GM21528 (cell line): ENCODE measurements around the gene KRT1.
"Not testable (repeated sequence)": the region's sequence is repeated elsewhere in the genome, so short reads cannot be mapped to it uniquely, and the experiment has no call there.

Experiments used
- ATAC-seq: cut with Tn5 transposase; IDR thresholded peaks from one replicate; pipeline ENCODE4 v1.9.1; 2021; ENCODE audit warnings: mild to moderate bottlenecking, moderate library complexity; ENCODE audit not compliant: unreplicated experiment, low FRiP score

Gene KRT1

DNA sequence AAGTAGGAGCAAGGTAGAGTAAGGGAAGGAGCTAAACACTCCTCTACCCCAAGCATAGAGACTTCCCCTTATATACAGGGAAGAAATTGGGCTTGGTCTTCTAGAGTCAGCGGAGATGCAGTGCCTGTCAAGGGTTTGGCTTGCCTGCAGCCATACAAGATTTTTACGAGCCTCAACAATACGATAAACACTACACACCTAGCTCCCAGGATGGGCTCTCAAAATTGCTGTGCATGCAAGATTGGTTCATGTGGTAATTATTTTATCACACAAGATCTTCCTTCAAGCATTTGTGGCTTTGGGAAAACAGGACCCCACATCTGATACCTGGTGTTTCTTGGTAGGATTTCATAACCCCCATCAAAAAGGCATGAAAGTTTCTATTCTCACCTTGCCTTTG, at the start of gene KRT1:
TSS of gene KRT1 (minus strand) at position 45 of the 400 bp plus-strand sequence. CDS start 59 bp downstream, outside the sequence.
- ATAC-seq = no peak

DNA sequence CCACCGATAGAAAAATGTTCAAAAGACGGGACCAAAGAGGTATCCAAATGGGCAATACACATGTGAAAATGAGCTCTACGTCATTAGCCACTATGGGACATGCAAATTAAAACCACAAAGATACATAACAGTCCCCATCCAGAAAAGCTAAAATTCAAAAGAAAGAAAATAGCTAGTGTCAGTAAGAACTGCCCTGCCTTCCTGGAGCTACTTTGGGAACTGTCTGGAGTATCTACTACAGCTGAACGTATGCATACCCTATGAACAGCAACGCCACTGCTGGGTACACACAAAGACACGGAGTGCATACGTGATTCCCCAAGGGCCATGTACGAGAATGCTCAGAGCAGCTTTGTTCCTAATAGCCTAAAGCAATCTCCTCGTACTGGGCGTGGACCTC, 48.9 kb upstream of the KRT1 start:
- ATAC-seq = no peak

- ATAC-seq = no peak
Measured at GRCh38 chr12:52728374-52728773, 48.2 kb upstream of the KRT1 start.

GRCh38 chr12:52727037-52727436, 46.8 kb upstream of the KRT1 start:
- ATAC-seq = no peak

GRCh38 chr12:52726451-52726850, 46.2 kb upstream of the KRT1 start:
- ATAC-seq = no peak

DNA sequence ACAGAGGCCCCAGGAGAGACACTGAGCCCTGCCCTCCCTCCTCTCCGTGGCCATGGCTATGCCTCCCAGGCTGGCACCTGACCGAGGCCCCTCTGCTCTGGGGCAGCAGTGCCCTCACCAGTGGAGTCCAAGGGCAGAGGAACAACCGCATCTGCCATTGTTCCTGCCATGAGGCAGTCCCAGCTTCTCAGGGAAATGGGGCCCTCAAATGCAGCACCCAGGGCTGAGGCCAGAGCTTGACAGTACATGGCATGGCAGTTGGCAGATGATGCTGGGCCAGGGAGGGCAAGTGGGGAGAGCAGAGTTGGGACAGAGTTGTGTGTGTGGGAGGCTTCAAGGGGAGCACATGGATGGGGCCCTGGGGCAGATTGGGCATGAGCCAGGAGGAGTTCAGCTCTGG, 44.2 kb upstream of the KRT1 start:
- no peak for ATAC-seq

- ATAC-seq = no peak
Measured at GRCh38 chr12:52722680-52723079, 42.5 kb upstream of the KRT1 start.

- ATAC-seq = no peak
Measured at GRCh38 chr12:52721838-52722470, 41.7 kb upstream of the KRT1 start.

GRCh38 chr12:52720365-52720886, 40.2 kb upstream of the KRT1 start:
- no peak for ATAC-seq

DNA sequence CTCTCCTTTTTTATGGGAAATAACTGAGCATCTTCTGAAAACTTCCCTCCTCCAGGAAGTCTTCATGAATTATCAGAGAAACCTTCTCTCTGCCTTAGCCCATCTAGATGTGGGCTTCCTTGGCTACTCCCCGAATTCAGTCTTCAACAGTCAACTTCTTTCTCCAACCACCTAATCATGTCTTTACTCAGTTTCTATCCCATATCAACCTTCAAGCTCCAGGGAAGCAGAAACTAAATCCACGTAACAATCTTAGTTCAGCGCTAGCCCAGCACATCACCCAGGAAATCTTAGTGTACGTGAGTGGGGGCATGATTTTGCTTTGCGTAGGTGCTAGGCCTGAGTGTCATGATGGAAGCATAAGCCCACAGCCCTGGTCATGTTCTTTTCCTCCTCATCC, 35.9 kb upstream of the KRT1 start:
- no peak for ATAC-seq

- no peak for ATAC-seq
Measured at GRCh38 chr12:52715416-52715815, 35.2 kb upstream of the KRT1 start.

GRCh38 chr12:52714887-52715281, 34.7 kb upstream of the KRT1 start:
- ATAC-seq = no peak

GRCh38 chr12:52713960-52714886, 34.0 kb upstream of the KRT1 start:
- no peak for ATAC-seq

DNA sequence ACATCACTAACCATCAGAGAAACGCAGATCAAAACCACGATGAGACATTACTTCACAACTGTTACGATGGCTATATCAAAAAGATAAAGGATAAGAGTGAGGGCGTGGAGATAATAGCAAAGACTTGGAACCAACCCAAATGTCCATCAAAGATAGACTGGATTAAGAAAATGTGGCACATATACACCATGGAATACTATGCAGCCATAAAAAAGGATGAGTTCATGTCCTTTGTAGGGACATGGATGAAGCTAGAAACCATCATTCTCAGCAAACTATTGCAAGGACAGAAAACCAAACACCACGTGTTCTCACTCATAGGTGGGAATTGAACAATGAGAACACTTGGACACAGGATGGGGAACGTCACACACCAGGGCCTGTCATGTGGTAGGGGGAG, 31.9 kb upstream of the KRT1 start:
- ATAC-seq = not testable (repeated sequence)

- no peak for ATAC-seq
Measured at GRCh38 chr12:52710730-52711129, 30.5 kb upstream of the KRT1 start.

GRCh38 chr12:52708010-52708409, 27.8 kb upstream of the KRT1 start:
- ATAC-seq = no peak

- ATAC-seq = no peak
Measured at GRCh38 chr12:52704464-52704863, 24.3 kb upstream of the KRT1 start.

- ATAC-seq = no peak
Measured at GRCh38 chr12:52703878-52704277, 23.7 kb upstream of the KRT1 start.

GRCh38 chr12:52703424-52703823, 23.2 kb upstream of the KRT1 start, which contains the start of gene KRT77:
KRT77 (minus strand) TSS chr12:52703524; CDS start chr12:52703434, 90 bp downstream.
- no peak for ATAC-seq

DNA sequence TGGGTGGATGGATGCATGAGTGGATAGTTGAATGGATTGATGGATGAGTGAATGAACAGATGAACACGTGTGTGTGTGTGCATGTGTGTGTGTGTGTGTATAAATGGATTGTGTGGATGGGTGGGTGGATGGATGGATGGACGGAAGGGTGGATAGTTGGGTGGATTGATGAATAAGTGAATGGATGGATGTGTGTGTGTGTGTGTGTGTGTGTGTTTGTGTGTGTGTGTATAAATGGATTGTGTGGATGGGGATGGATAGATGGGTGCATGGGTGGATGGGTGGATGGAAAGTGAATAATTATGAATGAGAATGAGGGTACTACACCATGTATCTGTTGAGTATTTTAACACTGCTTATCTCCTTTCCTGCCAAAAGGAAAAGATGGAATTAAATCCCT, 22.1 kb upstream of the KRT1 start:
- ATAC-seq = no peak

DNA sequence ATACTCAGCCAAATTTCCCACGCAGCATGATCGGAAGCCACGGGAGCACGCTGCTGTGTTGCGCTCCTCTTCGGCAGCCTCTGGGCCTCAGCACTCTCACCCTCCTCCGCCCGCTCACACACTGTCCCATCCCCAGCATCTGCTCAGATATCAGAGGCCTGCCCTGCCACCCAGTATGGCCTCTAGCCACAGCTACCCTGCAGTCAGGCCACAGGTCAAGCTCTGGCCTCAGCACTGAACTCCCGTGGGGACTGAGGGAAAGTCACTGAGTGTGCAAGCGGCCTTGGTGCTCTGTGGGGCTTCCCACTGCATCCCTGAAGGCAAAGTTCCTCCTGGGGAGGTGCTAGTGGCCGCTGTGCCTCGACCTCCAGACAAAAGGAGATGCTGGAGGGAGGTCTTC, 21.1 kb upstream of the KRT1 start:
- no peak for ATAC-seq

- no peak for ATAC-seq
Measured at GRCh38 chr12:52699960-52700359, 19.8 kb upstream of the KRT1 start.
